ENCODE results near the gene C20orf204.

DNA sequence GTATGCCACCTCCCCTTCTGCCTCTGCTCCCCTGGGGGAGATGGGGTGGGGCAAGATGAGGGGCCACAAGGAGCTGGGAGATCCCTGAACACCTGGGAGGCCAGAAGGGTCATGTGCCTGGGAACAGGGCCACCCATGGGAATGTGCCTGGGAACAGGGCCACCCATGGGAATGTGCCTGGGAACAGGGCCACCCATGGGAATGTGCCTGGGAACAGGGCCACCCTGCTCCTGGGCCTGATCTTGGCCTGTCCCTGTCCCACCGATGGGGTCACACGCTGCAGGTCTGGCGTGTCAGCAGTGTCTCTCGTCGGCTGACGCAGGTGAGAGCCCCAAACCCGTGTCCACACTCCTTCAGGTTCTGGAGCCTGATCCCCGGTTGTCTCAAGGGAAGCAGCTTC is 39.0 kb downstream of the C20orf204 start:
- TF ChIP-seq POLR2A (IDR thresholded peaks at IDR 0.05) (no peak), CTCF (IDR thresholded peaks at IDR 0.05) (no peak)

Measured in testis (tissue), 2 donors.